Activated naive CD4-positive, alpha-beta T cell treated with anti-CD3 and anti-CD28 coated beads, Interleukin-2, amount 50 U/mL, for 16 hours (primary cell): ENCODE data around the gene ZKSCAN2.

Experiments
- DNase-seq: peaks from one replicate; pipeline ENCODE4 v3.0.0-alpha.2; 2020

Gene ZKSCAN2

DNA sequence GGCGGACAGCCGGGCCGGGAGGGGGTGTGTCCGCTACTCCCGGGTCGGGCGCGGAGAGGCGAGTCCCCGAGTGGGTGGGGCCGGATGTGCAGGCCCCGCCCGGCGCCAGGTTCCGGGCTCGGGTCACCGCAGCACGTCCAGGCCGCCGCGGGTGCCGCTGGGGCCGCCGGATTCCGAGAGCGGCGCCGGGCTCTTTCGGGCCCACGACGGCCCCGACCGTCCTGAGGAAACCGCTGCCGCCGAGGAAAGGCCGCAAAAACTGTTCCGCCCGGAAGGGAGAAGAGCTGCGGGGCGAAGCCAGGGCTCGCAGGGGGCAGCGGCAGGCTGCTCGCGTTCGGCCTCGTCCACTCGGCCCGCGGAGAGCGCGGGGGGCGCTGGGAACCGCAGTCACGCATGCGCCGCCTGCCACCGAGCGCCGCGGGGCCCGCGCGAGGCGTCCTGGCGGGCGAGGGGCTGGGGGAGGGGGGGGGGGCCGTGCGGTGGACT is at the start of gene ZKSCAN2:
ZKSCAN2 (minus strand) TSS at position 376 of the 486 bp plus-strand sequence. CDS start 718 bp downstream, outside the sequence.
- peak; percentile 82 for DNase-seq

DNA sequence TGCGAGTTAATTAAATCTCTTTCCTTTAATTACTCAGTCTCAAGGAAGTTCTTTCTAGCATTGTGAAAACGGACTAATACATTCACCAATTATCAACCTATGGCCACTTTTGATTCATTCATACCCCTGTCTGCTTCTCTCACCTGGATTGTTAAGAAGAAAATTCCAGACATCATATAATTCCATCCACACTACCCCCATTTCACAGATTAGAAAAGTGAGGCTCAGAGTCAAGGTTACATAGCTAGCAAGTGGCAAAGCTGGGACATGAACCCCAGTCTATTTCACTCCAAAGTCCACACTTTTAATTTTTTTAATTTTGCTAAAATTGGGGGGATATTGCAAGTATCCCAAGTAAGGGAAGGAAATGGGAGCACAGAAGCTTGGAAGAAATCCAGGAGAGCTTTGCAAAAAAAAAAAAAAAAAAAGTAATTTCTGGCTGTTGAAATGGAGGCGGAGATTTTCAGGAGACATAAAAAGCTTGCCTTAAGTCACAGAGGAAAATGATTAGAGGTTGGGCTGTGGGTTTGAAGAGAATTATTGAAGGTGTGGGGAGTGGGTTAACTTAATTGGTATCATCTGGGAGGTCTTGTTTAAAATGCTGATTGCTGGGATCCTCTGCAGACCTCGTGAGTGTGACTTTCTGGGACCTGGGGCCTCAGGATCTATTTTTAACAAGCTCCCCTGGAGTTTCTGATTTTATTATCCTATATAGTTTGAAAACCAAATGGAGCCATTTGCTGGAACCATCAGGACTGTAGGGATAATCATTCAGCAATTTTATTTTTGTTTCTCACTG is 42.3 kb upstream of the ZKSCAN2 start:
- no peak for DNase-seq

DNA sequence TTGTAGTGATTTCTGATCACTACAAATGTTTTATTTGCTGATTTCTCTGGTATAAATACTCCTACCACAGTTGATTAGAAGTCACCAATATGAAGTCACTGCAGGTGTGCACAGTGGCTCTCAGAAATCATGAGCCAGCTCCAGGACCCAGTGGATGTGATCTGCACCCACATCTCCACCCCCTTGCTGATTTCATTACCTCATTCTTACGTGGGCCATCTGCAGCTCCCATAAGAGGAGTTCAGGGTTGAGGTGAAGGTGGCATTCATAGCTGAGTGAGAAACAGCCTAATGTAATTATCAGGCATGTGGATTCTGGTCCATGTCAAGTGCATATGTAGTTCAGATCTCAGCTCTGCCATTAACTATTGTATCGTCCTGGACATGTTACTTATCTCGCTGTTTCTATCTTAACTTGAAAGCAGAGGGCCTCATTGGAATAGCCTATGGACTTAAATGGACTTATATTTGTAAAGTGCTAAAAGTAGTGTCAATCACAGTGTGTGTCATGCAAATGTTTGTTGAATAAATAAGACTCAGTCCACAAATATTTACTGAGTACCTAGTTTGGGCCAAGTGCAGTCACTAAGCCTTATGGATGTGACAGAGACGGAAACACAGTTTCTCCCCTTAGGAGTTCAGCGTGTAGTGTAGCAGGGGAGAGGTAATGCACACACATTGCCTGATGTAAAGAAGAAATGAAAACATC is 40.7 kb upstream of the ZKSCAN2 start:
- no peak for DNase-seq

DNA sequence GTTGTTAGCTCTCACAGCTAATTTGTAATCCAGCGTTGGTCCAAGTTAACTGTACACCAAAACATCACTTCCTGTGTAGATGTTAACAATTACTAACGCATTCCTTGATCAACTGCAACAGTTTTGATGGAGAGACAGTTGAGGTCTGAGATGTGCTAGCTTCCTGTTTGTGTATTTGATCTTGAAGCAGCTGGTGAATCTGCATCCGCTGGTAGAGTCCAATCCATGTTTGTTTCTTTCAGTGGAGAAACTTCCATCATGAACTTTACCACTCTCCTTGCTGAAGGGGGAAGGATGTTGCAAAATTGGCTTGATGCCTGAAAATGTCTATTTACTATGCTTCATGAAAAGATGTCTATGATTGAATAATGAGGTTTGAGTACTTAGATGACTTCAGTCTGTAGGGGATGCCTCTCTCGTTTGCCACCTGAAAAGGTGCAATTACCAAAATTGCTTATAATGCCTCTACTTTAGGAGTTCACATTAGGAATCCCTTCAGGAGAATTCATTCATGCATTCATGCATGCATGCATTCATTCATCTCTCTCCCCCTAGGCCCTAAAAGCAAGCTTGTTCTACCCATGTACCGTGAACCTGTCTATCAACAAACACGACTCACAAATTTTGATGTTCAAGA is 39.6 kb upstream of the ZKSCAN2 start:
- DNase-seq, result no peak

DNA sequence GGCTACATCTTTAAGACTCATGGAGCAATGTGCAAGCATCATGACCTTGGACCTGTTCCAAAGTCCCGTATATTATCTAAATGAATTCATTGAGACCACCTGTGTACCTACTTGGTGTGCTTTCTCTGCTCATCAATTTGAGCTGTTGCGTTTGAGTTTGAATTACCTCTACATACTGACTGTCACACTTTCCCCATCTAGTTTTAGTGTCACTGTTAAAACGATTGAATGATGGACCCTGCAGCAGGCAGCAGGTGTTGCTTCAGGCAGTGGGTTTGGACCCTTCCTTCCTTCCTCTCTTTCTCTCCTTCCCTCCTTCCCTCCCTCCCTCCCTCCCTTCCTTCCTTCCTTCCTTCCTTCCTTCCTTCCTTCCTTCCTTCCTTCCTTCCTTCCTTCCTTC is 33.9 kb upstream of the ZKSCAN2 start:
- DNase-seq, result no peak

DNA sequence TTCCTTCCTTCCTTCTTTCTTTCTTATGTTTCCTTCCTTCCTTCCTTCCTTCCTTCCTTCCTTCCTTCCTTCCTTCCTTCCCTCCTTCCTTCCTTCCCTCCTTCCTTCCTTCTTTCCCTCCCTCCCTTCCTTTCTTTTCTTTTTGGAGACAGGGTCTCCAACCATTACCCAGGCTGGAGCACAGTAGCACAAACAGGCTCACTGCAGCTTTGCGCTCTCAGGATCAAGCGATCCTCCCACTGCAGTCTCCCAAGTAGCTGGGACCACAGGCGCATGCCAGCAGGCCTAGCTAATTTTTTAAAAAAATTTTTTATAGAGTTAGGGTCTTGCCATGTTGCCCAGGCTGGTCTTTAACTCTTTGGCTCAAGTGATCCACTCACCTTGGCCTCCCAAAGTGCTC is 31.8 kb upstream of the ZKSCAN2 start:
- DNase-seq, result no peak

DNA sequence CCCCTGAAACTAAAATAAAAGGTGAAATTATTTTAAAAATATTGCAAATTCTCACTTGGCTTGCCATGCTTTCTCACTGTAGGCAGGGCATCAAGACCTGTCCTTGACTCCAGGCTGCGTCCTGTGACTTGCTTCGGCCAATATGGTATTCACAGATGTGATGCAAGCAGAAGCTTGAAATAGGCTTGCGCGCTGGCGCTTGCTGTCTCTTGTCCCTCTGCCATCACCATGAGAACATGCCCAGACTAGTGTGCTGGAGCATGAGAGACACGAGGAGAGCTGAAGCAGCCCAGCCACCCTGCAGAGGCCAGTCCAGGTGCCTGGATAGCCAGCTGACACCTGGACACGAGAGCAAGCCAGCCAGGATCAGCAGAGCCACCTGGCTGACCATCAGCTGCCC is 21.8 kb upstream of the ZKSCAN2 start:
- DNase-seq, result no peak

DNA sequence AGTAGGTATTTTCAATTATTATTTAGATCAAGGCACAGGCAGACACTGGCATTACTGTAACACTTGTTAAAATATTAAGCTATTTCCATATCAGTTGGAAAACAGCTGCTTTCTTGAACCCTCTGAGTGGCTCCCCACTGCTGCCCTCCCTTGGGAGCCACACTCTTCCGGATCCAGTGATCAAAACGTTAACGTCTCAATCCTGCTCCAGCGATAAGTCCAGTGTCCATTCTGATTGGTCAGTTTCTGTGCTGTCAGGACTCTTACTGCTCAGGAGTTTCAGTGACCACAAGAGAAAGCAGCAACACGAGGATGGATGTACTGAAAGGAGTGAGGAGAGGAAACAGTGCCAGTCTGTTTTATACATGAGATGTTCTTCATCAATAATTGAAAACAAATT is 13.8 kb upstream of the ZKSCAN2 start:
- no peak for DNase-seq

DNA sequence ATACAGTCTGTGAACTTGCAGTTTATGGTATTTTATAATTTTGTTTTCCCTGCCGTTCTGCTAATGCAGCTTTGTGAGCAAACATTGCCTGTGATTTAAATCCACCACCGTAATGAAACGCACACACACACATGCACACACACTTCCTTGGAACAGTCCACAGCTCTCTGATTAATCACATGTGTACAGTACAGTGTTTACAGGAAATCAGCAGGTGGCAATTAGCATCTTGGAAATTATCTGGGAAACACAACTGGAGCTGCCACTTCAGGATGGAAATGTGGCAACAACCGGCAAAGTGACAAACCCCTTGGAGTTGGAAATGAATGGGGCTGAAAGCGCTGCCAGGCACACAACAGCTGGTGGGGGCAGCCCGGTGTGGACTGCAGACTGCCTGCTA is 12.9 kb upstream of the ZKSCAN2 start:
- no peak for DNase-seq

DNA sequence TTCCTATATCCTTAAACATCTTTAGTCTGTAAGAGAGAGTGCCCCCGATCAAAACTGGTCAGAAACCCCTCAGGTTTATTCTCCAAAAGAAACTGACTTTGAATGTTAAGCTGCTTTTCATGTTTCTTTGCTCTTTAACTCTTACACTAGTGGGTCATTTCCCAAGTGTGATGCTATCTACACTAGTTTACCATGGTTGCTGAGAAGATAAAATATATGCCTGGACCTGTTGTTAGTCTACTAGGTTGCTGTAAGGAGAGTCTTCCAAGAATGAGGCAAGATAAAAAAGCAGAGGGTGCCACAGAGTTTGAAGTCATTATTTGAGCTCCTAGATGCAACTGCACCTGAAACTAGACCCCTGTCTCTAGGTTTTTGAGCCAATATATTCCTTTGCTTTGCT is 12.2 kb upstream of the ZKSCAN2 start:
- no peak for DNase-seq

DNA sequence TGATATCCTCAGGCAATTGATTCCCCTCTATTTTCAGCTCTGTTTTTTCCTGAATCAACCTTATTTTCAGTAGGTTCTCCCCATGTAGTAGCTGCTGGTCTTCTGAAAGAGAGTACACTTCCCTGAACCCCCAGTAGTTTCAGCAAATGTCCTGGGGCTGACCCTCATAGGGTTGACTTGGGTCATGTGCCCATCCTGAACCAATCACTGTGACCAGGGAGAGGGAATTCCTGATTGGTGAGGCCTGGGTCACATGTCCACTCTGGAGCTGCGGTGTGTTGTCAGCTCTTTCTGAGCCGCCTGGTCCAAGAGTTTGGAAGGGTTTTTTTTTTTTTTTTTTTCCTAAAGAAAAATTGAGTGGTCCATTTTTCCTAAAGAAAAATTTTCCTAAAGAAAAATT is 8.3 kb upstream of the ZKSCAN2 start:
- no peak for DNase-seq

DNA sequence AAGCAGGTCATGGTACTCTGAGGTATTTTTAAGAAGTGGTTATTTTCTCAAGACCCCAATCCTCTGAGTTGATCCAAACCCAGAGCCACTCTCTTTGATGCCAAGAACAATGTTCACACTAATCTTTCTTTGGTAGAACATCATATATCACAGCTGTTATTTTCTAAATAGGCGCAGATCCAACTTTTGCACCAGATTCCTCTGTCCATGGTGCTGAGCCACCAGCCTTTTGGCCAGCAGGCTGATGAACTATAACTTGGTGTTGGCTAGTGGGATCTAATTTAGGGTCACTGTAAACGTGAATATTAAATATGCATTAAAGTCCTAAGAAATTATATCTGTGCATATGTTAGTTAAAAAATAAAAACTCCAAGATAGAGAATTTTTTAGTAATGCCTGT is 7.0 kb upstream of the ZKSCAN2 start:
- DNase-seq, result no peak

DNA sequence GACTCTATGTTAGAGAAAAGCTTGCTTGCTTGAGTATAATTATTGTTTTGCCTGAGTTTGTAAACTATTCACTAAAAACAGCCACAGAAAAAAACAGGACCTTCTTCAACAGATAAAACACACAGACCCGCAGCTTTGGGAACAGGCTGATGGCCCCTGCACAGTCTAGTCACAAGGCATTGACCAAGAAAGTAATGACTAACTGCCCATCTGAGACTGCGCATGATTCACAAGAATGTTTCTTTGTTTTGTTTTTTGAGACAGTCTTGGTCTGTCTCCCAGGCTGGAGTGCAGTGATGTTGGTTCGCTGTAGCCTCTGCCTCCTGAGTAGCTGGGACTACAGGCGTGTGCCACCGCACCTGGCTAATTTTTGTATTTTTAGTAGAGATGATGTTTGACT is 2.8 kb upstream of the ZKSCAN2 start:
- DNase-seq, result no peak

DNA sequence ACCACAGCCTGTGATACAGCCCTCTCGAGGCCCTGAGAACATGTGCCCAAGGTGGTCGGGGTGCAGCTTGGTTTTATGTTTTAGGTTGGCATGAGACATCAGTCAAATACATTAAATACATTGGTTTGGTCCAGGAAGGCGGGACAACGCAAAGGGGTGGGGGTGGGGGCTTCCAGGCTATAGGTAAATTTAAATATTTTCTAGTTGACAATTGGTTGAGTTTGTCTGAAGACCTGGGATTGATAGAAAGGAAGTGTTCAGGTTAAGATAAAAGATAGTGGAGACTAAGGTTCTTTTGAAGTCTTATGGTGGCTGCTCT is 1.2 kb upstream of the ZKSCAN2 start:
- DNase-seq, result peak; percentile 16

DNA sequence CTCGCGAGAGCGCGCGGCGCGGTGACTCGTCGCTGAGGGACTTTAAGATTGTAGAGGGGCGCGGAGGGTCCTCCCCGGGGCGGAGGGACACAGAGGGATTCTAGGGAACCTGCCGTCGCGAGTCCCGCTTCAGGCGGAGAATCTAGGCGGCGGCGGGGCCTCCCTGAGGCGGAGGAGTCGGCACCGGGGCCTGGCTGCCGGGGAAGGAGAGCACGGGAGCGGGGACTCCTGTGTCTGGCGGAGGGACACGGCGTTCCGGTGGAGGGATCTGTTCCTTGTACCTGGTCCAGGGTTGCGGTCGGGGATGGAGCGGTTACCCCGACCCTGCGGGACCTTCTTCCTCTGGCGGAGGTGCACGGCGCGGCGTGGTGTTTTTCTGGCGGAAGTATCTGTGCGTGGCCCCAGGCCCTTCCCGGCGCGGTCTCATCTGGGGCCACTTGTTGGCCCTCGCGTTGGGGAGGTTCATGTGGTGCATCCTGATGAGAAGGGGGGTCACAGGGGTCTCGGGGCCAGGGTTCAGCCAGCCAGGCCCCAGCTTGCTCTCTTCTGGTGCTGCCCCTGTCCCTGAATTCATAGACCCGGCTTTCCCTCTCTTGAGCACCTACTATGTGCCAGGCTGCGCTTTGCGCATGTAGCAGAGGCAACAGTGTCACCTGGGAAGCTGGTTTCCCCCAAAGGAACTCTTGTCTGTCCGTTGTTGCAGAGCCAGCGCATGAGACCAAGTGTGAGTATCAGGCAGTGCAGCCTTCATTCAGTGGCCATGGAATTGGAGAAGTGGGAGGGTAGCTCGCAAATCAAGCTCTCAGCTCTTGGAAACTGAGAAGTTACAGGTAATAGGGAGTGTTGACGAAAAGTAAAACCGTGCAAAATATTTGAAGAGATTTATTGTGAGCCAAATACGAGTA is 563 bp upstream of the ZKSCAN2 start:
- peak; percentile 81 for DNase-seq

DNA sequence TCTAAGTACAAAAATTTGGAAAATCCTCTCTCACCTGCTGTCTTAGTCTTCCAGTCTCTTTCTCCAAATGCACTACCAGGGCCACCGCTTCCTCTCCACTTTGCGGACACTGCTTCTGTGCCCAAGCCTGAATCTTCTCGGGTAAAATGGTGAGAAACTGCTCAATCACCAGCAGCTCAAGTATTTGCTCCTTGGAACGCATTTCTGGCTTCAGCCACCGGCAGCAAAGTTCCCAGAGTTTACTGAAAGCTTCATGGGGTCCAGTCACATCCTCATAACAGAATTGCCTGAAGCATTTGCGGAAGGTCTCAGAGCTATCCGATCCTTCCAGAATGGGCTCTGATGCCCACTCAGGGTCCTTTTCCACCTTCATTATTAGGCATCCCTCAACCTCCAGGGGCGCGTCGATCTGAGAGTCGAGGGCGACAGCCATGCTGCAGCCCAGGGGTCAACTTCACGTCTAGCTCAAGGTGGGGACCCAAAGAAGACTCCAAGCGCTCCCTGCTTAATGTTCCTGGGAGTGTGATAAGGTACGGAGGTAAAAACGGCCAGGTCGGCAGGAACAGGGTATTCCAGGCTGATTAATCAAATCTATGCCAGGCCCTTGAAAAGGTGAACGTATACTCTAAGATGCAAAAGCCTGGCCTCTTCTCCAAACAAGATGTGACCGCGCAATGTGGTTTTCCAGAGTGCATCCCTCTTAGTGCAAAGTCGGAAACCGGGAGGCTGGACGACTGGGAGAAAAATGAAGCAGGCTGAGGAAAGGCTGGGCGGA is 763 bp downstream of the ZKSCAN2 start:
- DNase-seq, result no peak

DNA sequence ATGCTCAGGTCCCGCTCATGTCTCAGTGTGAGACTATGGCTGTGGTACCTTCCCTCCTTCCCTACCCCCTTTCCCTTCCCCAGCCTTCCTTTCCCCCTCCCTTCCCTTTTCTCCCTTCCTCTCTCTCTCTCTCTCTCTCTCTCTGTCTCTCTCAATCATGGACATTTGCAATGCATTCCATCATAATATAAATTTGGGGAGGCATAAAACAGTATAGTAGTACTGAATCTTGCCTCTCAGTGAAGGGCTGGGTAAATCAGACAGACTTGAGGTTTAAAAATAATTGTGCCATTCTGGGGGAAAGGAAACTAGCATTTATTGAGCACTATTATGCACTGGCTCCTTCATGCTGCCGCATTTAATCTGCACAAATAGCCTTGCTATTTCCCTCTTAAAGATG is 4.3 kb downstream of the ZKSCAN2 start:
- no peak for DNase-seq

DNA sequence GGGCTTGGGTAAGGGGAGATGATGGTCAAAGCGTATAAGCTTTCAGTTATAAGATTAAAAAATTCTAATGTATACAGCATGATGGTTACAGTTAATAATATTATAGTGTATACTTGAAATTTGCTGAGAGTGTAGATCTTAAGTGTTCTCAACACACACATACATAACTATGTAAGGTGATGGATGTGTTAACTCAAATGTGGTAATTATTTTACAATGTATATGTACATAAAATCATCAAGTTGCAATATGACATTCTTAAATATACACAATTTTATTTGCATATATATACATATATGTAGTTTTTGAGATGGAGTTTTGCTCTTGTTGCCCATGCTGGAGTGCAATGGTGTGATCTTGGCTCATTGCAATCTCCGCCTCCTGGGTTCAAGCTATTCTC is 7.2 kb downstream of the ZKSCAN2 start:
- no peak for DNase-seq

DNA sequence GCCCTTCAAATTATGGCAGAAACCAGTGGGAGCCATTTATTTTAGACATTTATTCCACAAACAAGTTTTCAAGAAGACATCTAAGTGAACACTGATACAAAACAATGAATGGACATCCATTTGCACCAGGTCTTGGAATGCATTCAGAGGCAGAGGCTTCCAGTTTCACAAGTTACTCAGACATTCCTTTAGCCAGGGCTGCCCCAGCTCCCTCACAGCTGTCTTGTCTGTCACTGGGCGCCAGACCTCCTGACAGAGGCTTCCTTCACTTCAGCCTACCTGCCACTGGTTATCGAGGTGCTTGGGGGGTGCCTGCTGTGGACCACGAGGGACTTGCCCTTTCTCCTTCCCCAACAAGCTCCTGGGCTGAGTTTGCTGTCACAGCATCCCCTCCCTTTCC is 21.7 kb downstream of the ZKSCAN2 start:
- no peak for DNase-seq

DNA sequence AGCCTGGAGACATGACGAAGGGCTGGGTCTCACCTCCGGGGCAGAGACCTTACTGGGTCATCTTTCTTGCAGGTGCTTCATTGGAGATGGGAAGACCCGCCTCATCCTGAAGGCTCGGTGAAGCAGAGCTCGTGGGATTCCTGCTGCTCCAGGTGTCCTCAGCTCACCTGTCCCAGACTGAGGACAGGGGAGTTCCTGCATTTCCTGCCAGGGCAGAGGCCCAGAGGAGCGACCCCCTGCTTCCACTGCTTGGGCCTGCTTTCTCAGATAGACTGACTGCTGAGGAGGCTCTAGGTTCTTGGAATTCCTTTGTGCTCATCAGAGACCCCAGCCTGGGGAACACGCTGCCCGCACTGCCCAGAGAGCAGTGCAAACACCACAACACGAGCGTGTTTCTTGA is 29.3 kb downstream of the ZKSCAN2 start:
- no peak for DNase-seq

DNA sequence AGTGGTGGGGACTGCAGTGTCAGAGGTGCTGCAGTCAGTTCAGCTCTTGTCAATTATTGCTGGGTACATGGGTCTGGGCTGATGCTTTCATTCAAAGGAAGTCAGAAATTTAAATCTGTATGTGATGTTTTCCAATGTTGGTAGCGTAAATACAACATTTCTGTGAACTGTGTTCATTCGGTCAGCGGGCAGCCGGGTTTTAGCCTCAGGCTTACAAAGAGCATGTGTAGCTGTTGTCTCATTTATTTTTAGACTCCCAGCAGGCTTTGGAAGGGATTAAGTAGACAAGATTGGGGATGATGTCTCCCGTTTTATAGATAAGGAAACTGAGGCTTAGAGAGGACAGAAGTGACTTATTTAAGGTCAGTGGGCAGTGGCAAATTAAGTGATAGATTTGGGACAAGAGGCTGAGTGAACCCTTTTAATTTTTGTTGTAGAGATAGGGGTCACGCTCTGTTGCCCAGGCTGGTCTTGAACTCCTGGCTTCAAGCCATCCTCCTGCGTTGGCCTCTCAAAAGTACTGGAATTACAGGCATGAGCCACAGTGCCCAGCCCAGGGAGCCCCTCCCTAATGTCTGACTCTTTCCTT is 32.8 kb downstream of the ZKSCAN2 start:
- DNase-seq, result no peak

DNA sequence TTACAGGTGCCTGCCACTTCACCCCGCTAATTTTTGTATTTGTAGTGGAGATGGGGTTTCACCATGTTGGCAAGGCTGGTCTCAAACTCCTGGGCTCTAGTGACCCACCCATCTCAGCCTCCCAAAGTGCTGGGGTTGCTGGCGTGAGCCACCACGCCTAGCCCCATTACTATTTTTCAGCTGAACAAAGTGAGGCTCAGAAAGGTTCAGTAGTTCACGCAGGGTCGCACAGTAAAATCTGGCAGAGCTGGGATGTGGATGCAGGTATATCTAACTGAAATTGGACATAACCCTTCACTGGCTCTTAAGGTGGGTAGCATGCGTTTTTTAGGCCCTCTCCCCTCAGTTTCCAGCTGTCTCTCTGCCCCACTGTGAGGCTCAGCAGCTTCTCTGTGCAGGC is 33.7 kb downstream of the ZKSCAN2 start:
- no peak for DNase-seq
